Ovary (tissue), 3 donors: ENCODE data around the gene USP49.

Source experiments
- CTCF ChIP-seq, 3 donors: fragments of 450-650 bp in 2 of 3; fragments of 200-600 bp in 1 of 3; IDR thresholded peaks; one replicate each; pipeline versions ENCODE4 v1.5.1 to v1.8.0; 2016 to 2022; ENCODE audit warnings: antibody characterized with exemption in 3 of 3, mild to moderate bottlenecking in 1 of 3
- EP300 ChIP-seq: sonication (generic); formaldehyde crosslinking; IDR thresholded peaks from one replicate; pipeline ENCODE4 v1.6.1; 2017; ENCODE audit warnings: antibody characterized with exemption
- POLR2A ChIP-seq: fragments of 450-650 bp; IDR thresholded peaks from one replicate; pipeline ENCODE4 v1.6.1; 2017; ENCODE audit warnings: antibody characterized with exemption, mild to moderate bottlenecking, moderate library complexity
- donor health status: DM: no; HTN: no; CAD: no.

GRCh38 chr6:41741625-41742490 is 153.3 kb downstream of the USP49 start:
- TF ChIP-seq CTCF (IDR thresholded peaks at IDR 0.05) (no peak), POLR2A (no peak), EP300 (no peak)
